ENCODE measurements around the gene RIPOR1. TPM values are rescaled to one million over a fixed set of nuclear protein-coding genes. Genes with fewer than 3 reads are reported as not detected.
A peak's percentile ranks its signal among the peaks of the same experiment; 100 is the strongest.

RIPOR1 gene
- total RNA-seq, 1 donor from 2014 or later: 32.6 TPM

DNA sequence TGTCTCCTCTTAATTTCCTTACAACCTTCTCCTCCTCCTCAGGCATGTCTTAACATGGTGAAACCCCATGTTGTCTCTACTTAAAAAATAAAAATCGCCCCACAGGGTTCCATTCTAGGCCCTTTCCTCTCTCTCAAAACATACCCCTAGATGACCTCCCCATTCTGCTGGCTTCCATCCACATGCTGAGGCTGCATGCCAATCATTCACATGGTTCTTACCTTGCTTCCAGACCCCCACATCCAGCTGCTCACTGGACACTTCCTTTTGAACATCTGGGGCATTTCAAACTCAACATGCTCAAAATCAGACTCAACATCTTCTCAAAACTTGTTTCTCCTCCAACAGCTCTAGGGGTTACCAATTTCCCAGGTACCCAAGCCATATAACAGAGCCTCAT, 21.3 kb downstream of the RIPOR1 start:
- FAIRE-seq: no peak

DNA sequence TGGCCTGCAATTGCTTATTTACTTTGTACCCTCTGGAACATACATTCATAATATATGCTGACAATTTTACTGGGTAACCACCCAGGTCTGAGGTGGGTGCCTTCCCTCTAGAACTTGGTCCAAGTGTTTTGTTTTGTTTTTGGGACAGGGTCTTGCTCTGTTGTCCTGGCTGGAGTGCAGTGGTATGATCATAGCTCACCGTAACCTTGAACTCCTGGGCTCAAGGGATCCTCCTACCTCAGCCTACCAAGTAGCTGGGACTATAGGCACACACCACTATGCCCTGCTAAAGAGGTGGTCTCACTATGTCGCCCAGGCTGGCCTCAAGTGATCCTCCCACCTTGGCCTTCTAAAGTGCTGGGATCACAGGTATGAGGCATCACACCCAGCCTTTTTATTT, 22.5 kb downstream of the RIPOR1 start:
- DNase-seq (ENCODE audit: low spot score in 2 of 2): no peak
- FAIRE-seq: no peak

More for the DNA sequence above, 21.3 kb downstream of the RIPOR1 start:
- DNase-seq (ENCODE audit: low spot score in 2 of 2): no peak

DNA sequence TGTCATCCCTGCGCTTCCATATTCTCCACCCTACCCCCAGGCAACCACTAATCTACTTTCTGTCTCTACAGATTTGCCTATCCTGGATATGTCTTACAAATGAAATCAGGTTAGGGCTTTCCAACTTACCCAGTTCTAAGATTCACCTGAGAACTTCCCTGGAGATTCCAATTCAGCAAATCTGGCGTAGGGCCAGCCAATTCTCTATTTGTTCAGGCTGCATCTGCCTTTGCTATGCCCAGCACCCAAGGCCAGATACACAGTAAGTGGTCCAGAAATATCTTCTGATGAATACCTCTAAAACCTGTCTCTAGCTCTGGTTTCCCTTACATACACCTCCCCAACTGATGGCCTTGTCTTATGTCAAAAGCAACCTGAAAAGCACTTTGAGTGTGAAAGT, 23.3 kb downstream of the RIPOR1 start:
- no peak for FAIRE-seq
- no peak for DNase-seq (ENCODE audit: low spot score in 2 of 2)

DNA sequence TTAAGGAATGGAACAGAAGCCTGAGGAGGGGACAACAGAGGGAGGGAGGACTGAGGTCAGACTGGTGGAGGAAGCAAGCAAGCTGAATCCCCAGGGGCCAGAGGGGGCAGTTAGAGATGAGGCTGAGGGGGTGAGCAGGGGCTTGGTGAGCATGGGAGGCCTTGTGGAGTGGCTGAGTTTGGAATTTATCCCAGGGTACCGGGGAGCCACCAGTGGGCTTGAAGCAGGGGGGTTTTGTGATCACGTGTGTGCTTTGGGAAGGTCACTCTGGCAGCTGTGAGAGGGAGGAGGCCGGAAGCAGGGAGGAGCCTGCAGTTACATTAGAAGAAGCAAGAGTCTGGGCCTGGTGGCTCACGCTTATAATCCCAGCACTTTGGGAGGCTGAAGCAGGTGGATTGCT, 23.8 kb downstream of the RIPOR1 start:
- DNase-seq (ENCODE audit: low spot score in 2 of 2) (no peak), FAIRE-seq (no peak)

DNA sequence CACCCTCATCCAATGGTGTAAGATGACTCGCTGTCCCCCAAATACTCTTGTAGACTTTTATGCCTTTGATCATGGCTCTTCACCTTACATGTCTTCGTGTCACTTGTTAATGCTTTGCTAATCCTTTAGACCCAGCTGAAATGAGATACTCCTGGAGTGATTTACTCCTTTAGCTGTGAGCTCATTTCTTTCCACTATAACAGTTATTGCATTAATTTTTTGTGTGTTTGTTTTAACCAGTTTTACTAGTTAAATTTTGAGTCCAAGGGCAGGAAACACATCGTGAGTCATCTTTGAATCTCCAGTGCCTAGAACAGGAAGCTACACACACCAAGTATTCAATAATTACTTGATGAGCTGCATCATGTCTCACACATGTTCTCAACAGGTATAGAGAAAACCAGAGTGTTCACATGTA, 27.2 kb downstream of the RIPOR1 start:
- DNase-seq (ENCODE audit: low spot score in 2 of 2) (no peak), FAIRE-seq (no peak)

DNA sequence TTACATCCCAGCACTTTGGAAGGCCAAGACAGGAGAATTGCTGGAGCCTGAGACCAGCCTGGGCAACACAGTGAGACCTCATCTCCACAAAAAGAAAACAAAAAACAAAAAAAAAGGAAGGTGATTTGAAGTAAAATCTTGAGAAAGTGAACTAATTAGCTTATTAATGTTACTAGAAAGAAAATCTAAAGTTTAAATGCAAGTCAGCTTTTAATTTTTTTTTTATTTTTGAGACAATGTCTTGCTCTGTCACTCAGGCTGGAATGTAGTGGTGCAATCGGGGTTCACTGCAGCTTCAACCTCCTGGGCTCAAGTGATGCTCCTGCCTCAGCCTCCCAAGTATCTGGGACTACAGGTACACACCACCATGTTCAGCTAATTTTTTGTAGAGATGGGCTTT, 30.2 kb downstream of the RIPOR1 start:
- FAIRE-seq: no peak

DNA sequence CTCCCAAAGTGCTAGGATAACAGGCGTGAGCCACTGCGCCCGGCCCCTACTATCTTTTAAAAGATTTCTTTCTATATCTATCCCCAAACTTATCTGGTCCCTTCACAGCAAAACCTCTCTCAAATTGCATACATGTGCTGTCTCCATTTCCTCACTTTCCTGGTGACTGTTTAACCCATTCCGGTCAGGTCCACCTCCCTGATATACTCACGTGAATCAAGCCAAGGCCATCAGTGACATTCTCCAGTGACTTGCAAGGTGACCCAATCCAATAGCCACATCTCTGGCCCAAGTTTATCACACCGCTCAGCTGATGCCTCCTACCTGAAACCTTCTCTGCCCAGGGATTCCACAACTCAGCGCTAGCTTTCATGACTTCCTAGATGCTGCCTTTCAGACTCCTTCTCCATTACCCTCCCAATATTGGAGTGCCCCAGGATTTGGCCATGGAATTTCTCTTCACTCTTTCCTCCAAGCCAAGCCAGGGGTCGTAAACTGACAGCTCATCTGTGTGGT, 32.3 kb downstream of the RIPOR1 start:
- FAIRE-seq: no peak
- no peak for DNase-seq (ENCODE audit: low spot score in 2 of 2)

More for the DNA sequence above, 30.2 kb downstream of the RIPOR1 start:
- DNase-seq (ENCODE audit: low spot score in 2 of 2): no peak

DNA sequence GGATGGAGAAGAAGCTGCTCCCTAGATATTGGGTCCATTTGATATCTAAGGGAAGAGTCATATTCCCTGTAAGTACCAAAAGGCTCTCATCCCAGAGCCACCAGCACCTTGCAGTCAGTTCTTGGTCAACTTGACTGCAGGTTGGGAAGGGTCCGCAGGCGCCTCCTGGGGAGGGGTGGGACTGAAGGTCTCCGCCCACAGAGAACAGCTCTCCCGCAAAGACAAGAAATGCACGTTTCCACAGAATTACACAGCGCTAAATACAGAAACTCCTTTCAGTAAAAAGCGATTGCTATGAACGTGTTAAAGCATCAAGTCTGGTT, 32.8 kb downstream of the RIPOR1 start:
- FAIRE-seq (no peak), DNase-seq (ENCODE audit: low spot score in 2 of 2) (peak in 1 of 2 donors; percentile 12)

DNA sequence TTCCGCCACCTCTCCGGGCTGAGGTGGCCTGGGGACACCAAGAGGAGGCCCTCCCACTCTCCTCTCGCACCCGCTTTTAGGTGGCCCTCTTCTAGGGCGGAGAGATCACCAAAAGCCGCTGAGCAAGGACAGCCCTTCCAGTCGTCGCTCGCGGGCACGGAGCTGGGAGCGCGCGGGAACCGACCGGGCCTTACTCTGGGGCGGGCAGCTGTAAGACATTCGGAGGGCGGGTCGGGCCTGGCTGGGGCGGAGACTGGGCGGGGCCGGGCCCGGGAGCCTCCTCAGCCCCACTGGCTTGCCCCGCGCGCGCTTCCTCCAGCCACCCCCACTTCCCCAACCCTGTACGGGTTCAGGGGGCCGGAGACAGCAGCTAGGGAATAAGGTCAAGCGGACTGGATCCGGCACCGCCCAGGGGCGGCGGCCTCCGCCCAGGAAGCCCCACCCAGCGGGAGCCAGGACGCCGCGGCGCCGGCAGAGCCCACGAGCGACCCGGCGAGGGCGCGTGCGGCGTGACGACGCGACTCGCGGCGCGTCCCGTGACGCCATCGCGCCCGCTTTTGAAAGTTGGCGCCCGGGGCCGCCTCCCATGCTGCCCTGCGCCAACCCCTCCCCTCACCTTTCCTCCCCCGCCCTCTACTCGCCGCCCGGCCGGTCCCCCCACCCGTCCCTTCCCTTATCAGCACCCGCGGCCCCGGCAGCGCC, 33.3 kb downstream of the RIPOR1 start:
- FAIRE-seq (no peak), DNase-seq (ENCODE audit: low spot score in 2 of 2) (peak; percentile 91 to 97)

DNA sequence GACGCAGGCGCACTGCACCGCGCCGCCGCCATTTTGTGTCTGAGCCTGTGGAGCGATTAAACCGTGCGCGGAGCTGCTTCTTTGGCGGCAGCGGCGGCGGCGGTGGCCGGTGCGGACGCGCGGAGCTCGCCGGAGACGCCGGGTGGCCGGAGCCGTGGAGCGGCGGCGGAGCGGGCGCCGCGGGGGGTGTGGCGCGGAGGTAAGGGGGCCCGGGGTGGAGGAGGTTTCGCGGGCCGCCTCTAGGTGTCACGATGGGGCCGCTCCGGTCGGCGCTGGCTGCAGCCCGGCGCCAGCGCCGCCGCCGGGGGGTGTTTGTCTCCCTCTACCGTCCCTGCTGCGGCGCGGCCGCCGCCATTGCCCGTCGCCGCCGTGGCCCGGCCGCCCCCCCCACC, 33.9 kb downstream of the RIPOR1 start, which contains the start of gene CTCF:
Gene CTCF (plus strand): TSS at position 1 of the 392 bp plus-strand sequence. CDS start 48,307 bp downstream, outside the sequence.
- DNase-seq (ENCODE audit: low spot score in 2 of 2): peak; percentile 78 to 93
- FAIRE-seq: no peak

DNA sequence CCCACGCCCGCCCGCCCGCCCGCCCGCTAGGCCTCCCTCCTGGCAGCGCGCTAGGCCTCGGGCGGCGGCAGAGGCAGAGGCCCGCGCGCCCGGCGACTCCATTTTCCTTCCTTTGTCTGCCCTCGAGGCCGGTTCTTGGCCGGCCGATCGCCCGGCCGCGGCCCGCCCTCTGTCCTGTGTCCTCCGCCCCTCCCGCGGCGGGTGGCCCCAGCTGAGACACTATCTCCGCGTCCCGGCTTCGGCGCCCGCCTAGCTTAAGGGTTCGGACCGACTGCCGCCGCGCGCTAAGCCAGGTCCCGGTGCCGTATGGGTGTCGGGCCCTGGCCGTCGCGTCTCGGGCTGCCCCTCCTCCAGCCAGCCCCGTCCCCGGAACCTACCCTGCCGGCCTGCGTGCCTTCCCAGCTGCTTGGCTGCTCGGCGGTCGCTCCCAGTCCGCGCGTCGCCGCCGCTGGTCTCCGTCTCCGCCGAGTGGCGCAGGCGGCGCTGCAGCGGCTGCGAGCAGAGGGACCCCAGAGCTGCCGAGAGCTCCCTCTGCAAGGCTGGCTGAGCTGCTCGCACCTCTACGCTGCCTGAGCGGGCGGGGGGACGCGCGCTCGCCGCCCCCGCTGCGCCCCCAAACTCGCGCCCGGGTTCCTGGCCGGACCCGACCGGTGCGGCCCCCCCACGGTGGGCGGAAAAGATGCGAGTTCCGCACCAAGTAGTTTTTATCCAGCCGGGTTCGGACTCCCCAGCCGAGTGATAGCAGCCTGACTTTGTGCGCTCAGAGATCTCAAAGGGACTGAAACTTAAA, 34.5 kb downstream of the RIPOR1 start:
- FAIRE-seq: no peak
- DNase-seq (ENCODE audit: low spot score in 2 of 2): peak; percentile 58 to 68

DNA sequence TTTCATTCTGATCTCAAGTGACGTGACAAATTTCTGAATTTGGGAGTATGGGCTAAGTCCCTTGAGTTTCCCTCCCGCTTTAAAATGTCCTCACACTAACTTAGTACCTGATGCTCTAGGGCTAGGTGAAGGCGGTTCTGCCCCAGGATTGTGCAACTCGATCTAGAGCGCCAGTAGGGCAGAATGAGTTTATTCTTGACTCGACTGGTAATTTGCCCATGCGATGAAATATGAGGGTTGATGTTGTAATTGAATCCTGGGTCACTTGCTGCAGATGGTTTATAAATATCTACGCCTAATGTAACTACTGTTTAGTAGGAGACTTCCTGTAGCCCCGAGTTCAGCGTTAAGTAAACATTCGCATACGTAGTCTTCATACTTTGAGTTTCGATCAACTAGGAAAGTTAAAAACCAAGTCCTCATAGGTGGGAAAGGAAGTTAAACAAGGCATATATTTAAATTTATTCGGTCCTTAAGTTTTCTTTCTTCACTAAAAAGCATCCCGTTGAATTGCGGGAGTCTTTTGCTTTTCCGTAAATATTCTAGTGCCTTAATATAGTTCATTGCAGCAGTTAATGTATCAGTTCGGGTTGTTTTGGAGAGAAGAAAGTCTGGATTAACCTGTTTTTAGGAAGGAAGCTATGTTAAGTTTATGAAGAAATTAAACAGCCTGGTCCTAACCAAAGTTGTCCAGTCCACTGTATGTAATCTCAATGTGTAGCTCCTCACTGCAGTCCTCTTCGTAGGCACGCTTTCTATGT, 35.3 kb downstream of the RIPOR1 start:
- FAIRE-seq: no peak

DNA sequence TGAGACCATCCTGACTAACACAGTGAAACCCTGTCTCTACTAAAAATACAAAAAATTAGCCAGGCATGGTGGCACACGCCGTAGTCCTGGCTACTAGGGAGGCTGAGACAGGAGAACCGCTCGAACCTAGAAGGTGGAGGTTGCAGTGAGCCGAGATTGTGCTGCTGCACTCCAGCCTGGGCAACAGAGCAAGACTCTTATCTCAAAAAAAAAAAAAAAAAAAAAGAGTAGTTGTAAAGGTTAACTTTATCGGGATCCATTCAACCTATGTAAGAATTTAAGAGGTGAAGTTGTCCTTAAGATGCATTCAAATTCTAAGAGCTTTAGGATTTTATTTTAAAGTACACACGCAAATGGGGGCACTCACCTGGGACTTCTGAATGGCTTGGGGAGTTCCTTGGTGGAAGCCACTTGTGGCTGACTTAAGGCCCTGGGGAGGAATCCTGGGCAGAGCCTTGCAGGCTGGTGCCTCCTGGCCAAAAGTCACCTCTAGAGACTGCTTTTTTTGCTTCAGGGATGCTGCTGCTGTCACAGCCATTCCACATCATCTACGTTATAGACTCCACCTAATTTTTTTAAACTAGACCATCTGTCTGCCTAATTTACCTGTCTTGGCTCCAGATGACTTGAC, 37.0 kb downstream of the RIPOR1 start:
- DNase-seq (ENCODE audit: low spot score in 2 of 2) (no peak), FAIRE-seq (no peak)

More for the DNA sequence above, 35.3 kb downstream of the RIPOR1 start:
- no peak for DNase-seq (ENCODE audit: low spot score in 2 of 2)

DNA sequence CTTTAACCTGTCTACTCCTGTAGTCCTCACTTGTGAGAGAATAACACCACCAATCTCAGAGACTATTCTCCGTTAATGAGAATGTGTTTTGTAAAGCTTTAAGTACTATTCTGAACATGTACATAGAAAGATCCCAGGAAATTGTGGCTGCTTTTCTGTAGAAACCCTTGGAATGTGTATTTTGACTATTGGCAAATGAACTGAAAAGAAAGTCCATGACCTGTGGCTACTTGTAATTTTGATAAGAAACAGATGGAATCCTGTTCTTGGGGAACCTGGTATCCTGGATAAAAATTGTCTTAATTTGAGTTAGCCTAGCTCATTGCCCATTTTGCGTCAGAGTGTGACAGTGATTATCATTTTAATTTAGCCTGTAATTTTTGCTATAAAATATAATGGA, 42.8 kb downstream of the RIPOR1 start:
- no peak for DNase-seq (ENCODE audit: low spot score in 2 of 2)
- no peak for FAIRE-seq

DNA sequence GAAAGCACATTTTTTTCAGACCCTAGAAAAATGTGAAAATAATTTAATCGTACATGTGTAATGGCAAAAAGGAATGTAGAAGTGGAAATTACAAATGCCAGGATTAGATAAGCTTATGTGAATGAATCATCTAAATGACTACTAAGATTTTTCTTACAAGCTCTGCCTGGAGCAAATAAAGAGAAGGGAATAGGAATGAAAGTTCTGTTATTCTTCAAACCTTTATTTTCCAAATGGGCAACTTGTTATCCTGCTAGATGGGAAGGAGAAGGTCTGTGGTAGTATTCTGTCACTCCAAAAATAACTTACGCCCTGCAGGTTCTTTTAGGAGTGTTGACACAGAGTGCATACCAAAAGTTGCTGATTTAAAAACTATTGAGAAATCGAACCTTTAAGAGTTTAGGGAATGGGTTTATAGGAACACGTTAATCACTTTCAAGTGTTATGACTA, 43.4 kb downstream of the RIPOR1 start:
- DNase-seq (ENCODE audit: low spot score in 2 of 2): no peak

DNA sequence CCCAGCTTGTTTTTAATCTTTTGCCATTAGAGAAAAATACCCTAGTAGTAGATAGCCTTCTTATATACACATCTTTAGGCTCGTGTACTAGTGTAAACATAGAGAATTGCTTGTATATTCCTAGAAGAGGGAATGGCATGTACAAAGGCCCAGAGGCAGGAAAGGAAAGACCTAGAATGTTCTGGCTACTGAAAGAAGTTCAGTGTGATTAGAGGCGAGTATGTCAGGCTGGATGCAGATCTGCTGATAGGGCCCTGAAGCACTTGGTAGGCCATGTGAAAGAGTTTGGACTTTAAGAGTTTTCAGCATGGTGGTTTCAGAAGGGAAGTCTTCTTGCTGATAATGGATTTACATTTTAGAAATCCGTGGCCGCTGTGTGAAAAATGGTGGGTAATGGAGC, 51.1 kb downstream of the RIPOR1 start:
- no peak for DNase-seq (ENCODE audit: low spot score in 2 of 2)
- no peak for FAIRE-seq

More for the DNA sequence above, 43.4 kb downstream of the RIPOR1 start:
- FAIRE-seq: no peak

DNA sequence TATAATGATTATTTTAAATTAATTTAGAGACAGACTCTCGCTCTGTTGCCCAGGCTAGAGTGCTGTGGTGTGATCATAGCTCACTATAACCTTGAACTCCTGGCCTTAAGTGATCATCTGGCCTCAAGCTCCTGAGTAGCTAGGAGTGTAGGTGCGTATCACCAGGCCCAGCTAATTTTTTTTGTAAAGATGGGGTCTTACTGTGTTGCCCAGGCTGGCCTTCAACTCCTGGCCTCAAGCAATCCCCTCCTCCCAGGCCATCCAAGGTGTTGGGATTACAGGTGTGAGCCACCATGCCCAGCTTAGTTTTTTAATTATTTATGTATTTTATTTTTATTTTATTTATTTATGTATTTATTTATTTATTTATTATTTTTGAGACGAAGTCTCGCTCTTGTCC, 51.6 kb downstream of the RIPOR1 start:
- no peak for DNase-seq (ENCODE audit: low spot score in 2 of 2)
- no peak for FAIRE-seq

DNA sequence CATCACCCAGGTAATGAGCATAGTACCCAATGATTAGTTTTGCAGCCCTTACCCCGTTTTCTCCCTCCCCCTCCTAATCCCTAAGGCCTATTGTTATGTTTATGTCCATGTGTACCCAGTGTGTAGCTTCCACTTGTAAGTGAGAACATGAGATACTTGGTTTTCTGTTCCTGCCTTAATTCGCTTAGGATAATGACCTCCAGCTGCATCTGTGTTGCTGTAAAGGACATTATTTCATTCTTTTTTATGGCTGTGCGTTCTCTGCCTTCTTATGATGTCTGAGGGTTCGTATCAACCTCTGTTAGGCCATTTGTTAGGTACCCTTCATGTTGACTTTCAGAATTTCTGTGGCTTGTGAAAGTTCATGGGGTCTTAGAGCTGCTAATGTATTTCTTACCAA, 64.7 kb downstream of the RIPOR1 start:
- FAIRE-seq: no peak
- no peak for DNase-seq (ENCODE audit: low spot score in 2 of 2)

DNA sequence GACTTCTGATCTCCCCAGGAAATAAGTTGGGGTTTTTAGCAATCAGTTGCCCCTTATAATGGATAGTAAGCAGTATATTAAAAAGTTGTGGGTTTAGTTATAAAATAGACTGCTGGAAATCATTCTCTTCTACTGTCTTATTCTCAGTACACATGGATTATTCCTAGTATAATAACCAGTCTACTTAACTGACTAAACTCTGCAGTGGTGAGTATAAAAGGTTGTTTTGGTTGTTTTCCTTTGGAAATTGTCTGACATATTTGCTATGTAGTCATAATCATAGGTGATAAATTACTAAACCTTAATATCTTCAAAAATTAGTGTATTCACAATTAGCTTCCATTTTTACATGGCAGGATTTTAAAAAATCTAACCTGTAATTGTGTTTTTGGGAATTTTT, 65.1 kb downstream of the RIPOR1 start:
- no peak for DNase-seq (ENCODE audit: low spot score in 2 of 2)
- FAIRE-seq: no peak

DNA sequence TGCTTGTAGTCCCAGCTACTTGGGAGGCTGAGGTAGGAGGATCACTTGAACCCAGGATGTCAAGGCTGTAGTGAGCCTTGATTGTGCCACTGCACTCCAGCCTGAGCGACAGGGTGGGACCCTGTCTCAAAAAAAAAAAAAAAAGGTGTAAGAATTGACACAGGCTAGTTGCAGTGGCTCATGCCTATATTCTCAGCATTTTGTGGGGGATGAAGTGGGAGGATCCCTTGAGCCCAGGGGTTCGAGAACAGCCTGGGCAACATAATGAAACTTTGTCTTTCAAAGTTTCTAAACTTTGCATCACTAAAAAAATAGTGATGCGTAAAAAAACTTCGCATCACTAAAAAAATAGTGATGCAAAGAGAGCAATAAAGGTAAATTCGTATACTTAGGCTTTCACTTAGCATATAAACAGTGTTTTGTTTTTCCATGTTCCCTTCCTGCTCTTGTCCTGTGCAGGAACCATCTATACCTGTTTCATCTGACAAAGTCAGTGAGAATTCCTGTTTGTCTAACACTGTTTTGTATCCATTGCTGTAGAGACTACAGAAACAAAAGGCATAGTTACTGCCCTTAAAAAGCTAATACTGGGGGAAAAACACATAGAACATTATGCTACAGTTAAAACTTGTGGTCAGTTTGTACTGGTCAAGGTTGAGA, 65.8 kb downstream of the RIPOR1 start:
- FAIRE-seq (no peak), DNase-seq (ENCODE audit: low spot score in 2 of 2) (no peak)

Data from frontal cortex (tissue), 4 donors.